ENCODE measurements around the gene DPP7.

DNA sequence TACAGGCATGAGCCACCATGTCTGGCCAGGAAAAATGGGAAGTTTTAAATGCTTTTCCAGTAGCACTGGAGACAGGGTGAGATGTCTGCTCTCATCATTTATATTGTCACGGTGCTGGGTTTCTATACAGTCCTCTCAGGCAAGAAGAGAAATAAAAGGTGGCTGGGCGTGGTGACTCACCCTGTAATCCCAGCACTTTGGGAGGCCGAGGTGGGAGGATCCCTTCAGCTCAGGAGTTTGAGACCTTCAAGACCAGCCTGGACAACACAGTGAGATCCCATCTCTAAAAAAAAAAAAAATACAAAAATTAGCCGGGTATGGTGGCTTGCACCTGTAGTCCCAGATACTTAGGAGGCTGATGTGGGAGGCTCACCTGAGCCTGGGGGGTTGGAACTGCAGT, 19.7 kb upstream of the DPP7 start:
- TF ChIP-seq, protein P1, sequence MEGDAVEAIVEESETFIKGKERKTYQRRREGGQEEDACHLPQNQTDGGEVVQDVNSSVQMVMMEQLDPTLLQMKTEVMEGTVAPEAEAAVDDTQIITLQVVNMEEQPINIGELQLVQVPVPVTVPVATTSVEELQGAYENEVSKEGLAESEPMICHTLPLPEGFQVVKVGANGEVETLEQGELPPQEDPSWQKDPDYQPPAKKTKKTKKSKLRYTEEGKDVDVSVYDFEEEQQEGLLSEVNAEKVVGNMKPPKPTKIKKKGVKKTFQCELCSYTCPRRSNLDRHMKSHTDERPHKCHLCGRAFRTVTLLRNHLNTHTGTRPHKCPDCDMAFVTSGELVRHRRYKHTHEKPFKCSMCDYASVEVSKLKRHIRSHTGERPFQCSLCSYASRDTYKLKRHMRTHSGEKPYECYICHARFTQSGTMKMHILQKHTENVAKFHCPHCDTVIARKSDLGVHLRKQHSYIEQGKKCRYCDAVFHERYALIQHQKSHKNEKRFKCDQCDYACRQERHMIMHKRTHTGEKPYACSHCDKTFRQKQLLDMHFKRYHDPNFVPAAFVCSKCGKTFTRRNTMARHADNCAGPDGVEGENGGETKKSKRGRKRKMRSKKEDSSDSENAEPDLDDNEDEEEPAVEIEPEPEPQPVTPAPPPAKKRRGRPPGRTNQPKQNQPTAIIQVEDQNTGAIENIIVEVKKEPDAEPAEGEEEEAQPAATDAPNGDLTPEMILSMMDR (IDR thresholded peaks at IDR 0.05; ENCODE audit: poor library complexity): no peak
- no peak for TF ChIP-seq EZH2phosphoT487 (IDR thresholded peaks at IDR 0.05; ENCODE audit: low read depth, severe bottlenecking, unreplicated experiment)
- no peak for TF ChIP-seq EZH2 (IDR thresholded peaks at IDR 0.05; ENCODE audit: borderline replicate concordance)

Data from hepatocyte (in vitro differentiated cells).